ENCODE results near the gene MUC2. TPM values are rescaled to one million over a fixed set of nuclear protein-coding genes. Genes with fewer than 3 reads are reported as not detected.
"Not testable (repeated sequence)": the region's sequence is repeated elsewhere in the genome, so short reads cannot be mapped to it uniquely, and the experiment has no call there.

MUC2 gene
- total RNA-seq, 1 experiment from 2014 or later: not detected

- no peak for DNase-seq (ENCODE audit: low spot score)
- in situ Hi-C loops (cut with HindIII; ENCODE audit: low sequenced_read_pairs): no loop called here
These were observed 38.9 kb downstream of the MUC2 start for GRCh38 chr11:1113405-1114201.

GRCh38 chr11:1115292-1115691 lies 40.6 kb downstream of the MUC2 start:
- DNase-seq (ENCODE audit: low spot score); in situ Hi-C loops (cut with HindIII; ENCODE audit: low sequenced_read_pairs): not testable (repeated sequence)

GRCh38 chr11:1116104-1116503 lies 41.4 kb downstream of the MUC2 start:
- no peak for DNase-seq (ENCODE audit: low spot score)
- in situ Hi-C loops (cut with HindIII; ENCODE audit: low sequenced_read_pairs): no loop called here

DNA sequence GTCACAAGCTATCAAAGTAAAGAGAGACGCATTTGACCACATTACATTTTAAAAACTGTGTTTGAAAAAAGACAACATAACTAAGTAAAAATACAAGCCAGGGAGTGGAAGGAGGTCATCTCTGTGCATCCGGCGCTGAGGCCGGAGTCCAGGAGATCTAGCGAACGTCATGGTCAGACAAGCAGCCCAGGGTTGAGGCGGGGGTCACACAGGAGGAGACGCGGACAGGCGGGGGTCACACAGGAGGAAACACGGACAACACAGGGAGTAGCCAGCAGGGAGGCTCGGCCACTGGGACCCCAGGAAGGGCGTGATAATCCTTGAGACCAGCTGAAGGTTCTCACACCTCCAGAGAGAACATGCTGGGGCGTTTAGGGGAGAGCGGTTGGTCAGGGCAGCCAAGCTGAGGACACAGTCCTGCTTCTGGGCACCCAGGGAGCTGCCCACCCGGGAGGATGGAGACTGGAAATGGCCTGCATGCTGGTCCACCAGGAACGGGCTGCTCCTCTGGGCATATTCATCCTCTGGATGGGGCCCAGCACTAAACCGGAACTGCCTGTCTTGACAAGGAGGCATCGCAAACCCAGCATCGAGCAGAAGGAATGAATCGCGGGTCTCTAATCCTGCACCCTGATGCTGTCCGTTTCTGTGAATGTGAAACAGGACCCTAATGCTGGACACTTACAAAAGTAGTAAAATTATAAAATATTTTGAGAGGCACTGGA lies 42.2 kb downstream of the MUC2 start:
- no peak for DNase-seq (ENCODE audit: low spot score)
- in situ Hi-C loops (cut with HindIII; ENCODE audit: low sequenced_read_pairs): no loop called here

DNA sequence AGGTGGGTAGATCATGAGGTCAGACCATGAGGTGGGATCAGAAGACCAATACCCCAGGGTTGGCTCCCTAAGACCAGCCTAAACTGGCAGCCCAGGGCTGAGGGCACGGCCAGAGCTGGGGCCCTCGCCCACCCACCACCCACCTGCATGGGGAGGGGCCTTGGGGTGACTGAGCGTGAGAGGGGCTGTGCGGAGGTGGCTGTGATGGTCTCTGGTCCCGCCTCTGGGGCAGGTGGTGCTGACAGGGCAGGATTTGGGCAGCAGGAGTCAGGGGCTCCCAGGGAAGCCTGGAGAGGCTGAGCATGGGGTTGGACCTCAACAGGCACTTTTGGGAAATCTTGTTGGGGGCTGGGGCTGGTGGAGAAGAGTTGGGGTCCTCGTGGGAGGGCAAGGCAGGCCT lies 43.3 kb downstream of the MUC2 start:
- in situ Hi-C loops (cut with HindIII; ENCODE audit: low sequenced_read_pairs): no loop called here
- DNase-seq (ENCODE audit: low spot score): no peak

GRCh38 chr11:1118755-1119603 lies 44.3 kb downstream of the MUC2 start:
- DNase-seq (ENCODE audit: low spot score): no peak
- in situ Hi-C loops (cut with HindIII; ENCODE audit: low sequenced_read_pairs): no loop called here

DNA sequence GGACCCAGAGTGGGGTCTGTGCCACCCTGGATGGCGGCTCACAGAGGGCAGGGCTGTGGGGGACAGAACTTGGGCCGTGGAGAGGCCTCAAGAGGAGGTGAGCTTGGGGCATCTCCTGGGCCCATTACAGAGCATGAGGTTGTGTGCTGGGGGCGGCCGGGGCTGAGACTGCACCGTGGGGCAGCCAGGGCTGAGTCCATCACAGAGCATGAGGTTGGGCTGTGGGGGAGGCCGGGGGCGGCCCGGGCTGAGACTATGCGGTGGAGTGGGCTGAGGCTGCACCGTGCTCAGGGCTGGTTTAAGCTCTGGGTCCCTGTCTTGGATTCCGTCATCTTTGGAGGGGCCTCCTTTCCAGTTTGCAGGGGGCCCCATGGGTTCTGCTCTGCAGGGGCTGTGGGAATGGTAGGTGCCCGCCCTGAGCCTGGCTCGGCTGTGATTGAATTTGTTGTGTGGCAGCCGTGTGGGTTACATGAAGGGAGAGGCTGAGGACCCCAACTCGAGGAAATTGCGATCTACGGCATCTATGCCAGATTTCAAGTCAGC lies 45.0 kb downstream of the MUC2 start:
- in situ Hi-C loops (cut with HindIII; ENCODE audit: low sequenced_read_pairs): no loop called here
- no peak for DNase-seq (ENCODE audit: low spot score)

- DNase-seq (ENCODE audit: low spot score): no peak
- in situ Hi-C loops (cut with HindIII; ENCODE audit: low sequenced_read_pairs): no loop called here
These were observed 46.1 kb downstream of the MUC2 start for GRCh38 chr11:1120532-1121330.

DNA sequence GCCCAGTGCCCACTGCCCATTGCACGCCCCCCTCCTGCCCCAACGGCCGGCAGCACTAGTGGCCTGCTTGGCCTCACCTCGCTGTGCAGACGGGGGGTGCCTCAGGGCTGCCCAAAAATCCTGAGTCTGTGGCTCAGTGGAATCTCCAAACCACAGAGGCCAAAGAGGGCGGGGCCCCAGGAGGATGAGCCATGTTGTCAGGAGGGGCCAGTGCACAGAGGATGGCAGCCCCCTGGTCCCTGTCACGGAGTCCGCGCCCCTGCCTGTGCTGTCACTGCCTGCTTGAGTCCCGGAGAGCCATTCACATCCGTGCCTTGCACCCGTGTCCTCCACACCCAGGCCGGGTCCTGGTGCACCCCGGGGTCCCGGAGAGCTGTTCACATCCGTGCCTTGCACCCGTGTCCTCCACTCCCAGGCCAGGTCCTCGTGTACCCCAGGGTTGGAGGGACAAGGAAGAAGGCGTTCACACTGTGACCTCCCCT lies 46.7 kb downstream of the MUC2 start:
- no peak for DNase-seq (ENCODE audit: low spot score)
- in situ Hi-C loops (cut with HindIII; ENCODE audit: low sequenced_read_pairs): no loop called here

DNA sequence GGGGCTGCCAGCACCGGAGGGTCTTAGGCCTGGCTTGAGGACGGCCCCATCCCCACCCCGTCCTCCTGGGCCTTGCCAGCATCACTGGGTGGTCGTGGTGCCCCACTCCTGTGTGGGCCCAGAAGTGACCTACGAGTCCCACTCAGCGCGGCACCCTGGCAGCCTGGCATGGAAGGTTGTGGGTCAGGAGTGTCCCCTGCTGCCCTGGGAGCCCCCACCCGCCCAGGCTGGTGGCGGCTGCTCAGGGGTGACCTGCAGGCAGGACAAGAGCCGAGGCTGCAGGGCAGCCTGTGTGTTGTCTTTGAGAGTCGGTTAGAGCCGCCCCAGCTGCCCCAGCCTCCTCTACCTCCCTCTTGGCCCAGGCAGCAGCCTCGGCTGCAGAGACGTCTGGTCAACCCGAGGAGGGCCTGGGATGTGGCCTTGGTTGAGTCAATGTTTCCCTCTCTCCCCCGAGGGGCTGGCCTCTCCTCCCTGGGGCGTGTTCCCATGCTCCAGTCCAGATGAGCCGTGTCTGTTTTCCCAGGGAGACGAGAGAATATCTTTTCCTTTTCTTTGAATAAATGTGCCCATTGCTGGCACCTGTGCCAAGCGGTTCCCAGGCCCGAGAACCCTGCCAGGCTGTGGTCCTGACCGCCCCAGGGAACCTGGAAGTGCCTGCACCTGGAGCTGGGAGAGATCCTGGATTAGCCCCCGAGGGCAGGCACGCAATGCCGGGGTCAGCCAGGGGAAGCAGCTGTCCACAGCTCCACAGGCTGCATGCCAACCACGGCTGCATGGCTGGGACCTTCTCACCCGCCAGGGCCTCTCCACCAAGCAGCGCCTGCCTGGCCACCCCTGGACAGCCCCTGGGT lies 47.4 kb downstream of the MUC2 start:
- in situ Hi-C loops (cut with HindIII; ENCODE audit: low sequenced_read_pairs): no loop called here
- DNase-seq (ENCODE audit: low spot score): no peak

DNA sequence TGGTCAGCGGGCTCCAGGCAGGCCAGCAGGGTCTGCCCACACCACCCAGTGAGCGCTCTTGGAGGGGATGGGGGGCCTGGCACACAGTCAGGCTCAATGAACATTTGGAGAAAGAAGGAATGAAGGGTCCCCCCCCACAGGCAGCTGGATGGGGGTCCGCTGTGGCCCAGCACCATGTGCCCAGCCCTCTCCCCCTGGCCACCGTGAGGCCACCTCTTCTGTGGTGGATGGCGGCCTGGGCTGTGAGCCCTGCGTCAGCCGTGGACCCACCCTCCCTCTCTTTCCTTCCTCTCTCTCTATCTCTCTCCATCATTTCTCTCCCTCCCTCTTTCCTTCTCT lies 48.0 kb downstream of the MUC2 start:
- DNase-seq (ENCODE audit: low spot score): no peak
- in situ Hi-C loops (cut with HindIII; ENCODE audit: low sequenced_read_pairs): no loop called here

- in situ Hi-C loops (cut with HindIII; ENCODE audit: low sequenced_read_pairs): no loop called here
- no peak for DNase-seq (ENCODE audit: low spot score)
These were observed 49.3 kb downstream of the MUC2 start for GRCh38 chr11:1123970-1124369.

Other genes with a start within 250 kb of the MUC2 start
- 28.3 and 47.8 TPM in 2 replicates for gene CRACR2B, start 247.0 kb upstream of the MUC2 start, total RNA-seq (2014; rRNA removed; shearing (Covaris generic))
- 179 and 226 TPM in 2 replicates for gene CD151, start 241.9 kb upstream of the MUC2 start, total RNA-seq (2014; rRNA removed; shearing (Covaris generic))
- gene POLR2L, start 232.3 kb upstream of the MUC2 start, total RNA-seq (2014; rRNA removed; shearing (Covaris generic)): 139 and 191 TPM in 2 replicates
- gene TSPAN4, start 232.0 kb upstream of the MUC2 start, total RNA-seq (2014; rRNA removed; shearing (Covaris generic)): 182 and 224 TPM in 2 replicates
- gene CHID1, start 164.1 kb upstream of the MUC2 start, total RNA-seq (2014; rRNA removed; shearing (Covaris generic)): 64.2 and 83.4 TPM in 2 replicates
- 47.5 and 57.1 TPM in 2 replicates for gene AP2A2, start 149.0 kb upstream of the MUC2 start, total RNA-seq (2014; rRNA removed; shearing (Covaris generic))
- not detected in 2 replicates for gene MUC6, start 38.2 kb upstream of the MUC2 start, total RNA-seq (2014; rRNA removed; shearing (Covaris generic))
- gene MUC5AC, start 83.1 kb downstream of the MUC2 start, total RNA-seq (2014; rRNA removed; shearing (Covaris generic)): not detected in 2 replicates
- not detected in 2 replicates for gene MUC5B, start 148.2 kb downstream of the MUC2 start, total RNA-seq (2014; rRNA removed; shearing (Covaris generic))
- gene TOLLIP, start 234.8 kb downstream of the MUC2 start, total RNA-seq (2014; rRNA removed; shearing (Covaris generic)): 30.0 and 36.4 TPM in 2 replicates

Data from G401 (cell line).